Thyroid gland (tissue), 4 donors: ENCODE results near the gene GP5.

Experiments used
- POLR2A ChIP-seq, 2 donors: fragments of 450-650 bp; IDR thresholded peaks; one replicate each; pipeline ENCODE4 v1.6.1; 2017; ENCODE audit warnings: antibody characterized with exemption in 2 of 2, mild to moderate bottlenecking in 2 of 2, moderate library complexity in 1 of 2
- TF ChIP-seq, protein P1 (sequence below), 6 experiments: fragments of 200-600 bp in 3 of 6; fragments of 450-650 bp in 3 of 6; sonication (generic) in 3 of 6; IDR thresholded peaks; one replicate each; pipeline ENCODE4 v1.5.1; 2016 to 2019; ENCODE audit warnings: antibody characterized with exemption in 6 of 6, mild to moderate bottlenecking in 2 of 6, inconsistent platforms in 1 of 6, moderate library complexity in 1 of 6

DNA sequence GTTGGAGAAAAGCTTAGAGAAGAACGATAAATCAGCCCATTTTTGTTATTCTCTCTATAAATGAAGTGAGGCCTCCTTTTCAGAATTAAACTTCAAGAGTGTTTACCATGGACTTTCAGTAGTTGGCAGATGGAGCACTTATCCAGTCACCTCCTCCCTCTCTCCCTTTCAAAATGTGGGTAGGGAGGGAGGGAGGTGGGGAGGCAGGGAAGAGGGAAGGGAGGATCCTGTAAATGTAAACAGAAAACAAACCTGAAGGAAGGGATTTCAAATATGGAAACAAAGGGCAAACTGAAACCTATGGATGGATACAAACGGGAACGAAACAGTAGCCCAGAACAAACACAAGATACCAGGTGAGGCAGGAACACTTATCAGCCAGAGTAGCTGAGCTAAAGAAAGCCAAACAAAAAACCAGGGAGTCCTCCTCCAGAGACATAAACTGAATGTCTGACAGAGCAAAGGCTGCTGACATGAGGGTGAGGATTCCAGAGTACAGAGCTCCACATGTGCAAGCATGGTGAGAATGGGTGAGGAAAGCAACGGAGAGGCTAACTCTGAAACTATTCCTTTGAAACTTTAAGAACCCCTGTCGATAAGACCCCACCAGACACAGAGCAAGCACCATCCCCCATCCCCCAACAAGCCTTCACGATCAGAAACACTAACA is 41.0 kb upstream of the GP5 start:
- TF ChIP-seq, protein P1, sequence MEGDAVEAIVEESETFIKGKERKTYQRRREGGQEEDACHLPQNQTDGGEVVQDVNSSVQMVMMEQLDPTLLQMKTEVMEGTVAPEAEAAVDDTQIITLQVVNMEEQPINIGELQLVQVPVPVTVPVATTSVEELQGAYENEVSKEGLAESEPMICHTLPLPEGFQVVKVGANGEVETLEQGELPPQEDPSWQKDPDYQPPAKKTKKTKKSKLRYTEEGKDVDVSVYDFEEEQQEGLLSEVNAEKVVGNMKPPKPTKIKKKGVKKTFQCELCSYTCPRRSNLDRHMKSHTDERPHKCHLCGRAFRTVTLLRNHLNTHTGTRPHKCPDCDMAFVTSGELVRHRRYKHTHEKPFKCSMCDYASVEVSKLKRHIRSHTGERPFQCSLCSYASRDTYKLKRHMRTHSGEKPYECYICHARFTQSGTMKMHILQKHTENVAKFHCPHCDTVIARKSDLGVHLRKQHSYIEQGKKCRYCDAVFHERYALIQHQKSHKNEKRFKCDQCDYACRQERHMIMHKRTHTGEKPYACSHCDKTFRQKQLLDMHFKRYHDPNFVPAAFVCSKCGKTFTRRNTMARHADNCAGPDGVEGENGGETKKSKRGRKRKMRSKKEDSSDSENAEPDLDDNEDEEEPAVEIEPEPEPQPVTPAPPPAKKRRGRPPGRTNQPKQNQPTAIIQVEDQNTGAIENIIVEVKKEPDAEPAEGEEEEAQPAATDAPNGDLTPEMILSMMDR (IDR thresholded peaks at IDR 0.05) = no peak
- TF ChIP-seq POLR2A (IDR thresholded peaks at IDR 0.05) = no peak
